GM18867 (cell line): ENCODE results near the gene ULK1.

Experiments
- ATAC-seq: cut with Tn5 transposase; IDR thresholded peaks from one replicate; pipeline ENCODE4 v1.9.1; 2021; ENCODE audit warnings: mild to moderate bottlenecking, moderate library complexity; ENCODE audit not compliant: unreplicated experiment

Gene ULK1

GRCh38 chr12:131894313-131894860 is at the start of gene ULK1:
Gene ULK1 (plus strand): TSS chr12:131894622. CDS start chr12:131895002, 380 bp downstream.
- peak; percentile 83 for ATAC-seq

DNA sequence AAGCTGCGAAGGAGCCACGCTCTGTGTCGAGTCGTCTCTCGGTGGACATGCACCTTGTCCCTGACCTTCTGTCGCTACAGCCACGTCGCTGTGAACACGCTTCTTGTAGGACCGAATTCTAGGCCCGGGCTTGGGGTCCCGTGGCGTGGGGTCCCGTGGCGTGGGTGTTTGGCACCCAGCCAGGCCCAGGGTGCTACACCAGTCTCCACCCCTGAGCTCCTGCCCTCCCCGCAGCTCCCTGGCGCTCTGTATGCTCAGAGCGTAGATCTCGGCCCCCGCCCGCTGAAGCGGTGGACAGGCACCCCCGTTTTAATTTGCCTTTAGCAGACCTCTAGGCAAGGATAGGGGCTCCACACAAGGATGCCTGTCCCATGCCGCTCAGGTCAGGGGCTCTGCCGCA is 49.8 kb upstream of the ULK1 start:
- no peak for ATAC-seq

GRCh38 chr12:131845121-131845520 is 49.3 kb upstream of the ULK1 start:
- no peak for ATAC-seq

DNA sequence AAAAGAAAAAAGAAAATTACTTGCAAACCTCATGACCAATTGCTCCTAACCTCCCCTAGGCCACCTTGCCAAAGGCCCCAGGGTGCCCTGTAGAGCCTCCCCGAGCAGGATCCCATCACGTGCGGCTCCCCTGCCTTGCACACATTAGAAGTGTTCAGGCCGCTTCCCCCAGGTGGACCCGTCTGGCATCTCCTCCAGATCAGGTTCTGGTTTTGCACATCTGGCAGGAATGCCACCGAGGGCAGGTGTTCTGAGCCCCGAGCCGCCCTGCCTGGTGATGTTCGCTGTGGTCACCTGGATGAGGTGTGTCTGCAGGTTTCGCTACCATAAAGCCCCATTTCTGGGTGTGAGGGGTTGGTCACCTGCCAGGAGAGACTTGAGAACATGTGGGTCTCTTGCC is 47.0 kb upstream of the ULK1 start:
- no peak for ATAC-seq

DNA sequence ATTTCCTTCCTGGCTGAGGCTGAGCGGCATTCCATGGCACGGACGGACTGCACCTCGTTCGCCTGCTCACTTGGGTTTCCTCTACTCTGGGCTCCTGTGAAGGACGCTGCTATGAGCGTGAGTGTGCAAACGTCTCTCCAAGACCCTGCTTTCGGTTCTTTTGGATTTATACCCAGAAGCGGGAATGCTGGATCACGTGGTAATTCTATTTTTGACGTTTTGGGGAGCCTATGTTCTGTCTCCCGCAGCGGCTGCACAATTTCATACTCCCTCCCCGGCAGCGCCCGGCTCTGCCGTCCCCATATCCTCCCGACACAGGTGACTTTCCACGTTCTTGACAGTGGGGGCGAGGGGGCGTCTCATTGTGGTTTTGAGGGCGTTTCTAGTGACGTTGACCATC is 45.7 kb upstream of the ULK1 start:
- ATAC-seq, result no peak

- ATAC-seq, result no peak
Observed at GRCh38 chr12:131849700-131850553, 44.5 kb upstream of the ULK1 start.

DNA sequence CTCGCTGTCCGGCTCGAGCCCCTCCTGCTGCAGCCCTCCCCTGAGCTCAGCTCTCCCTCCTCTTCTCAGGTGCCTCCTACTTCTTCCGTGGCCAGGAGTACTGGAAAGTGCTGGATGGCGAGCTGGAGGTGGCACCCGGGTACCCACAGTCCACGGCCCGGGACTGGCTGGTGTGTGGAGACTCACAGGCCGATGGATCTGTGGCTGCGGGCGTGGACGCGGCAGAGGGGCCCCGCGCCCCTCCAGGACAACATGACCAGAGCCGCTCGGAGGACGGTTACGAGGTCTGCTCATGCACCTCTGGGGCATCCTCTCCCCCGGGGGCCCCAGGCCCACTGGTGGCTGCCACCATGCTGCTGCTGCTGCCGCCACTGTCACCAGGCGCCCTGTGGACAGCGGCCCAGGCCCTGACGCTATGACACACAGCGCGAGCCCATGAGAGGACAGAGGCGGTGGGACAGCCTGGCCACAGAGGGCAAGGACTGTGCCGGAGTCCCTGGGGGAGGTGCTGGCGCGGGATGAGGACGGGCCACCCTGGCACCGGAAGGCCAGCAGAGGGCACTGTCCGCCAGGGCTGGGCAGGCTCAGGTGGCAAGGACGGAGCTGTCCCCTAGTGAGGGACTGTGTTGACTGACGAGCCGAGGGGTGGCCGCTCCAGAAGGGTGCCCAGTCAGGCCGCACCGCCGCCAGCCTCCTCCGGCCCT is 43.4 kb upstream of the ULK1 start:
- no peak for ATAC-seq

DNA sequence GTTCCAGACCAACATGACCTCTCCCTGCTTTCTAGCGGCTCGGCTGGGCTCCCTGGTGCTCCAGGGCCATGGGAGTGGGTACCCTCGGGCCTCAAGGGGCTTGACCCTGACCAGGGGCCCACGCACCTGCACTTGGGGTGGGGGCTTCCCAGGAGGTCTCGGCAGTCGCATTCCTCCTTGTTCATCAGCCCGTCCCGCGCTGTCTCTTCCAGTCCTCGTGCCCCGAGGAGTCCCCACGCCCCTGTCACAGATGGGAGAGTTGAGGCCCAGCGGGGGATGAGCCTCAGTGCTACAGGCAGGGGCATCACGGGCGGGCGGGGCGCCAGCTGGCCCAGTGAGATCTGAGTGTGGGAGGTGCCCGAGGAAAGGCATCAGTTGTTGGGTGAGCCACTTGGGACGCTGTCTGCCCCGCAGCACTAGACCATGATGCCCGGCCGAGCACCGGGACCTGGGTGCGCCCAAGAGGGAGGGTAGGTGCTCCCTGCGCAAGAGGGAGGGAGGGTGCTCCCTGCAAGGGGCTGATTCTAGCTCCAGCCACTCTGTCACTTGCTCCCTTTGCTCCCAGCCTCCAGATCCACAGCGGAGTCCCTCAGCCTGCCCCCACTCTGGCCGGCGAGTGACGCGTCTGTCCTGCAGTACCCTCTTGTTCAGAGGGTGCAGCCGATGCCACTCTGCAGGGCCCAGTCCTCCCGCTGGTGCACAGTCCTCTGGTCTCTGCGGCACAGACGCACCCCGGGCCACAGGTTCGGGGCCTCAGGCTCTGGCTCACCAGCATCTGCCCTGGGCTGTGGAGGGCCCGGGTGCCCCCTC is 42.5 kb upstream of the ULK1 start:
- ATAC-seq, result no peak

GRCh38 chr12:131852551-131853299 is 41.7 kb upstream of the ULK1 start:
- ATAC-seq, result no peak

DNA sequence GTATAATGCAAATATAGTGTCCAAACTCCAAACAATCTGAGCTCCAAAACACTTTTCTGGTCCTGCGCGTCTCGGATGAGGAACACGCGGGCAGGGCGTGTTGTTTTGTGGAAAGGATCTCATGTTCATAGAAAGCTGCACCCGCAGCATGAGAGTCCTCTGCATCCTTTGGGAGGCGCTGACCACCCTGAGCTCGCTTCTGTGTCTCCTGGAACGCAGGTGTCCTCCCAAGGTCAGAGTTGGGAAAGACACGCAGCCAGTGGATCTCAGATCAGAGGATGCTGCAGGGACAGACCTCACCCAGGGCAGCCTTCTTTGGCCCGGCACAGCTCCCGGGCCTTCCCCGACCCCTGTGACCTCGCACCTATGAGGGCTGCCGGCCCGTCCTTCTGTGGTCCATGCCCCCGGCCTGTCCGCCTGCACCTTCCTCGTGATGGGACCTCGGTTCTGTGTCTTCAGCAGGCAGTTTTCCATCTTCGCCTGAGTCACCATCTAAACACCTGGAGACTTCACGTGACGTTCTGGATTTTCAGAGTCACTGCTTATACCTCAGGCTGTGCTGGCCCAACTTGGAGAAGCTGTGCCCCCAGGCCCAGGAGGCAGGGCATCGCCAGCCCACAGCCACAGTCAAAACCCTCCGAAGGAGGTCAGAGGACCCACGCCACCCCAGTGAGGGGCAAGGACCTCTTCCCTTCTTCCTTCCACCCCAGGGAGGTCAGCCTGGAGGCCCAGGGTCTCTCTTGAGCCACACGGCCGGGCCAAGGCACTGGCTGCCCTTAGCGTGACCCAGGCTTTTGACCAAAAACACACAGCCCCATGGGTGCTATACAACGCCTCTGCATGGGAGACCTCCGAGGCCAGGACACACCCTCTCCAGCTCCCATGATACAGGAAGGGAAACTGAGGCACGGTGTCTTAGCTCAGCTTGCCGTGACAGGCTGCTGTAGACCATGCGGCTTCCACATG is 40.3 kb upstream of the ULK1 start:
- no peak for ATAC-seq

DNA sequence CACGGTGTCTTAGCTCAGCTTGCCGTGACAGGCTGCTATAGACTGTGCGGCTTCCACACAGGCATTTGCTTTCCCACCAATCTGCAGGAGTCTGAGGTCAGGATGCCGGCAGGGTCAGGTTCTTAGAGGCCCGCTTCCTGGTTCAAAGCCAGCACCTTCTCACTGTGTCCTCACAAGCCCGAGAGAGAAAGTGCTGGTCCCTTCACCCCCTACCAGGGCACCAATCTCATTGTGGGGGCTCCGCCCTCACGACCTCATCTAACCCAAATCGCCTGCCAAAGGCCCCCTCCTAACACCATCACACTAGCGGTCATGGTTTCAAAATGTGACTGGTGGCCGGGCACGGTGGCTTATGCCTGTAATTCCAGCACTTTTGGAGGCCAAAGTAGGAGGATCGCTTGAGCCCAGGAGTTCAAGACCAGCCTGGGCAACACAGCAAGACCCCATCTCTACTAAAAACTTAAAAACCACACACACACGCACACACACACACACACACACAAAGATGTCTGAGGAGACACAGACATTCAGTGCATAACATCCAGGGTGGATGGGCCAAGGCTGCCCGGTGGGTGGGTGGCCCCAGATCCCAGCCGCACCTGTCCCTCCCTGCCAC is 39.5 kb upstream of the ULK1 start:
- ATAC-seq, result no peak

DNA sequence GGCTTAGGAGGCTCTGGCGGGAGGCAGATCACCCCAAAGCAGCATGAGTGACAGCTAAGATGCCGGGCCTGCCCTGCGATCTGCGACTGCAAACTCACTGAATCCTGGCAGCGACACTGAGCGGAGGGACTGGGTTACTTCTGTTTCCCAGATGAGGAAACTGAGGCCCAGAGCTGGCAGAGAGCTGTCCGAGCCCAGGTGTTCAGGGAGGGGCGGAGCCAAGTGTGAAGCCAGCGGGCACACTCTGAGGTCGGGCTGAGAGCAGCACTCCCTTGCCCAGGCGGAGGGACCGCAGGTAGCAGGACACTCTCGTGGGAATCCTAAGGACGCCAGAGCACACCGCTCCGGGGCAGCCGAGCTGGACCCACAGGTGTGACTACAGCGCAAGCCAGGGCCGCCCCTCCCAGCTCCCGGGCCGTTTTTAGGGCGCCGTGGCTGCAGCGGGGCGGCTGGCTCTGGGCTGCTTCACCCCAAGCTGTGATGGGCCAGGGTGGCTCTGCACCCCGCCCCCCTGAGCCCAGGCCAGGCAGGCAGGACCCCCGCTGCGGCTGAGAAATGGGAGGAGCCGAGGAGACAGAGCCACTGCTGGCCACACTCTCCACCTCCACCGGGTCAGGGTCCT is 38.8 kb upstream of the ULK1 start:
- no peak for ATAC-seq

DNA sequence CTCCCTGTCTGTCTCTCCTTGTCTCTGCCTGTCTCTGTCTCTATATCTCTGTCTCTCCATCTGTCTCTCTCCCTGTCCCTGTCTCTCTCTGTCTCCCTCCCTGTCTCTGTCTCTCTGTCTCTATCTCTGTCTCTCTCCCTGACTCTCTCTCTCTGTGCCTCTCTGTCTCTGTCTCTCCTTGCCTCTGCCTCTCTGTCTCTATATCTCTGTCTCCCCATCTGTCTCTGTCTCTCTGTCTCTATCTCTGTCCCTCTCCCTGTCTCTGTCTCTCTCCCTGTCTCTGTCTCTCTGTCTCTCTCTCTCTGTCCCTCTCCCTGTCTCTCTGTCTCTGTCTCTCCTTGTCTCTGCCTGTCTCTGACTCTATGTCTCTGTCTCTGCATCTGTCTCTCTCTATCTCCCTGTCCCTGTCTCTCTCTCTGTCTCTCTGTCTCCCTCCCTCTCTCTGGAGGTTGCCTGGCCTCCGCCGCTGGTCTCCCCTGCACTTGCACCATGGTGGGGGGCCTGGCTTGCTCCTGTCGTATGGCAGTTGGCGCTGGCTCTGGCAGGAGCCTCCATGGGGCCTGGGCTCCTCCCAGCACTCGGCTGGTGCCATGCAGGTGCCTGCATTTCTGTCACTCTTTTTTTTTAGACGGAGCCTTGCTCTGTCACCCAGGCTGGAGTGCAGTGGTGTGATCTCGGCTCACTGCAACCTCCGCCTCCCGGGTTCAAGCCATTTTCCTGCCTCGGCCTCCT is 37.9 kb upstream of the ULK1 start:
- ATAC-seq, result no peak

GRCh38 chr12:131857908-131858850 is 36.2 kb upstream of the ULK1 start:
- no peak for ATAC-seq

DNA sequence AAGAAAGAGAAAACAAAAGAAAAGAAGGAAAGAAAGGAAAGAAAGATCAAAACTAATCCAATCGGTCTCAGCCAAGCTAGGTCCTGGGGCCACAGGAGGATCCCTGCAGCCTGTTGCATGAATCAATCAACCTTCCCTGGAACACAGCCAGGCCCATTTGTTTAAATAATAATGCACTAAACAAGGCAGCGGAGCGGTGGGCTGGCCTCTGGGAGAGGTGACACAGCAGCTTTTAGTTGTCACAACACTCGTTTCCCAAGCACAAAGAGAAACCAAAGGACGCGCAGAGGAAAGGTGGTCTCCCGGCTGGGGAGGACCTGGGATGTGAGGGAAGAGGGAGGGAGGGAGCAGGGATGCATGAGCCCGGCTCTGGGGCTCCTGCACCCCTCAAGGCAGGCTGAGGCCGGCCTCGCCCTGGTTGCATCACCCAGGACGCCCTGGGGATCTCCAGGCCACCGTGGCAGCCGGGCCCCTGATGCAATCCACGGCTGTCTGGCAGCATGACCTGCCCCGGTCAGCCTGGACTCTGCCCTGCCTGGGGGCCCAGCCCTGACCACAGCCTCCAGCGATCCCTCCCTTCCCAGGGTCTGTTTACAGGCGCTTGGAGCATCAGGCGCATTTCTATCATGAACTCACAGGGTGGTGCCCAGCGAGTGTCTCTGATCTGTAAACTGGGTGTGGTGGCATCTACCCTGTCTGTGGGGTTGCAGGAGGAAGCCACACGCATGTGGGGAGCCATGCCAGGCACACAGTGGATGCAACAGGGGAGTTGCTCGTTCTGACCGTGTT is 33.8 kb upstream of the ULK1 start:
- no peak for ATAC-seq
